VCaP (cell line): Measurements from ENCODE around the gene LACTBL1.

Experiments
- H3K27ac ChIP-seq: fragments of 450-650 bp; 2 replicates; pipeline ENCODE4 v1.5.1; 2017
- CTCF ChIP-seq: fragments of 450-650 bp; conservative IDR thresholded peaks from 2 replicates; pipeline ENCODE4 v1.5.1; 2017; ENCODE audit warnings: mild to moderate bottlenecking, moderate library complexity

LACTBL1 gene

GRCh38 chr1:22922640-22923039 lies 50.0 kb downstream of the LACTBL1 start:
- H3K27ac ChIP-seq: no peak overlapping the region
- no peak for TF ChIP-seq CTCF

- no peak for TF ChIP-seq CTCF
- H3K27ac ChIP-seq: no peak overlapping the region
These were observed 51.1 kb downstream of the LACTBL1 start for GRCh38 chr1:22921452-22922126.

- H3K27ac ChIP-seq: no peak overlapping the region
- TF ChIP-seq CTCF: no peak
These were observed 51.8 kb downstream of the LACTBL1 start for GRCh38 chr1:22920734-22921451.

GRCh38 chr1:22920026-22920733 lies 52.5 kb downstream of the LACTBL1 start:
- H3K27ac ChIP-seq: no peak overlapping the region
- TF ChIP-seq CTCF: no peak

- TF ChIP-seq CTCF: no peak
- H3K27ac ChIP-seq: no peak overlapping the region
These were observed 53.2 kb downstream of the LACTBL1 start for GRCh38 chr1:22919341-22920025.

GRCh38 chr1:22918644-22919043 lies 54.0 kb downstream of the LACTBL1 start:
- H3K27ac ChIP-seq: no peak overlapping the region
- no peak for TF ChIP-seq CTCF

- no peak for TF ChIP-seq CTCF
These were observed 54.7 kb downstream of the LACTBL1 start for GRCh38 chr1:22917989-22918388.

More at GRCh38 chr1:22917989-22918388, 54.7 kb downstream of the LACTBL1 start:
- H3K27ac ChIP-seq: no peak overlapping the region
